ENCODE results near the gene PSTPIP2. TPM values are rescaled to one million over a fixed set of nuclear protein-coding genes. Genes with fewer than 3 reads are reported as not detected.
A peak's percentile ranks its signal among the peaks of the same experiment; 100 is the strongest.

The PSTPIP2 gene
- total RNA-seq, 1 experiment from 2014 or later = 3.3 TPM

DNA sequence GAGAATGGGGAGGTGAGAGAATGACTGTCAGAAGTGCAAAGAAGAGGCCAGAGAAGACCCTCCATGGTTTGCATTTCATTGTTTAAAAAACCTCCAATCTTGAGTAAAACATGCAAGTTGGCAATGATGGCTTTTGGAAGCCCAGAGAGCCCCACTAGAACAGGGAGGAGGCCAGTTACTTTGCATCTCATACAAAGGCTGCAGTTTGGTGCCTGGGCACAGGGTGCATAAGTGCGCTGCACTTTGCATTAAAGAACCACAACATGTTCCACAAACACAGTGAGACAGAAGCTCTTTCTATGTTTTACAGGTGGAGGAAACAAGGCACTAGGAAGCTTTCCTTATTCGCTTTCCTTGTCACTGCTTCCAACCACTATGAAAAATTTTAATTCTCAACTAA, 25.4 kb downstream of the PSTPIP2 start:
- H3T11ph ChIP-seq (ENCODE audit: low read length) = no peak overlapping the region
- H3K79me2 ChIP-seq (ENCODE audit: insufficient read depth, low read length) = no peaks in the 10 kb centered on the region
- no peak overlapping the region for H3K56ac ChIP-seq (ENCODE audit: insufficient read length, low read depth, low read length)
- no peaks in the 10 kb centered on the region; a peak in 1 of 5 replicates for H3K9me3 Mint-ChIP-seq
- no CpG with 5 or more reads among the region's 2 CpGs for WGBS (ENCODE audit: extremely low coverage, insufficient read length, low lambda C conversion rate)
- no peaks in the 10 kb centered on the region for H3K79me1 ChIP-seq (ENCODE audit: insufficient read depth, low read depth, low read length, poor library complexity, severe bottlenecking)
- DNase-seq = no peak
- H3K9ac ChIP-seq (ENCODE audit: extremely low read depth, insufficient read length, low read length) = no peak overlapping the region
- no peak overlapping the region for H4K8ac ChIP-seq (replicated peaks; ENCODE audit: insufficient read length, low read depth, low read length)
- no peak overlapping the region for H3K4me3 Mint-ChIP-seq
- H2BK20ac ChIP-seq (ENCODE audit: low read depth, low read length, poor library complexity, severe bottlenecking) = no peak overlapping the region
- H3K18ac ChIP-seq (ENCODE audit: insufficient read length, low read depth, low read length) = no peak overlapping the region
- no peak overlapping the region for H3K27ac ChIP-seq (ENCODE audit: insufficient read length, low read depth, low read length)
- H3K14ac ChIP-seq (ENCODE audit: insufficient read depth, low read length) = no peak overlapping the region
- no peak overlapping the region for H4K91ac ChIP-seq (ENCODE audit: insufficient read length, low read depth, low read length)
- no peak overlapping the region for H2BK5ac ChIP-seq (ENCODE audit: insufficient read length, low read length)
- peak overlapping the region in 1 of 3 experiments; percentile 81; a peak in 1 of 7 replicates for H3K27ac Mint-ChIP-seq
- H3K27me3 Mint-ChIP-seq (ENCODE audit: low read depth) = no peaks in the 10 kb centered on the region; the same call in 1 of the 2 replicates
- H4K20me1 ChIP-seq (ENCODE audit: control insufficient read depth, insufficient read depth, insufficient read length) = no peaks in the 10 kb centered on the region
- no peak overlapping the region for H2BK120ac ChIP-seq (ENCODE audit: low read depth, low read length, poor library complexity, severe bottlenecking)
- no peak overlapping the region for H3K4me2 ChIP-seq (ENCODE audit: insufficient read depth, insufficient read length, low read length)
- H3K9me3 ChIP-seq (ENCODE audit: control insufficient read depth, low read depth, low read length) = no peaks in the 10 kb centered on the region
- H3K23ac ChIP-seq (ENCODE audit: insufficient read length, low read depth, low read length) = no peak overlapping the region
- H2AFZ ChIP-seq (ENCODE audit: low read length) = no peak overlapping the region
- no peaks in the 10 kb centered on the region for H3K23me2 ChIP-seq (ENCODE audit: insufficient read length, low read depth, low read length, poor library complexity, severe bottlenecking)
- H3K4me1 Mint-ChIP-seq = peaks cover 9 to 12% of the 10 kb centered on the region in 2 experiments
- H3K27me3 ChIP-seq (ENCODE audit: insufficient read depth, low read length) = no peaks in the 10 kb centered on the region
- H4K5ac ChIP-seq (ENCODE audit: insufficient read length, low read depth, low read length) = no peak overlapping the region
- H3K4me1 ChIP-seq (ENCODE audit: insufficient read depth, low read length) = no peaks in the 10 kb centered on the region
- H3K36me3 Mint-ChIP-seq (ENCODE audit: insufficient read depth in 1 of 3, low read depth in 3 of 3) = no peaks in the 10 kb centered on the region
- H2AK5ac ChIP-seq (ENCODE audit: insufficient read length, low read length) = no peak overlapping the region
- TF ChIP-seq, protein P1, sequence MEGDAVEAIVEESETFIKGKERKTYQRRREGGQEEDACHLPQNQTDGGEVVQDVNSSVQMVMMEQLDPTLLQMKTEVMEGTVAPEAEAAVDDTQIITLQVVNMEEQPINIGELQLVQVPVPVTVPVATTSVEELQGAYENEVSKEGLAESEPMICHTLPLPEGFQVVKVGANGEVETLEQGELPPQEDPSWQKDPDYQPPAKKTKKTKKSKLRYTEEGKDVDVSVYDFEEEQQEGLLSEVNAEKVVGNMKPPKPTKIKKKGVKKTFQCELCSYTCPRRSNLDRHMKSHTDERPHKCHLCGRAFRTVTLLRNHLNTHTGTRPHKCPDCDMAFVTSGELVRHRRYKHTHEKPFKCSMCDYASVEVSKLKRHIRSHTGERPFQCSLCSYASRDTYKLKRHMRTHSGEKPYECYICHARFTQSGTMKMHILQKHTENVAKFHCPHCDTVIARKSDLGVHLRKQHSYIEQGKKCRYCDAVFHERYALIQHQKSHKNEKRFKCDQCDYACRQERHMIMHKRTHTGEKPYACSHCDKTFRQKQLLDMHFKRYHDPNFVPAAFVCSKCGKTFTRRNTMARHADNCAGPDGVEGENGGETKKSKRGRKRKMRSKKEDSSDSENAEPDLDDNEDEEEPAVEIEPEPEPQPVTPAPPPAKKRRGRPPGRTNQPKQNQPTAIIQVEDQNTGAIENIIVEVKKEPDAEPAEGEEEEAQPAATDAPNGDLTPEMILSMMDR (conservative IDR thresholded peaks at IDR 0.05) = no peak
- no peak overlapping the region for H2BK15ac ChIP-seq (ENCODE audit: low read depth, low read length)
- H3K4ac ChIP-seq (ENCODE audit: low read depth, low read length) = no peak overlapping the region
- H2BK12ac ChIP-seq (ENCODE audit: insufficient read length, low read depth, low read length) = no peak overlapping the region
